GM21390 (cell line): ENCODE measurements around the gene MOSPD3.
"Not testable (repeated sequence)": the region's sequence is repeated elsewhere in the genome, so short reads cannot be mapped to it uniquely, and the experiment has no call there.

Source experiments
- ATAC-seq: cut with Tn5 transposase; IDR thresholded peaks from one replicate; pipeline ENCODE4 v1.9.1; 2021; ENCODE audit not compliant: unreplicated experiment

The MOSPD3 gene

DNA sequence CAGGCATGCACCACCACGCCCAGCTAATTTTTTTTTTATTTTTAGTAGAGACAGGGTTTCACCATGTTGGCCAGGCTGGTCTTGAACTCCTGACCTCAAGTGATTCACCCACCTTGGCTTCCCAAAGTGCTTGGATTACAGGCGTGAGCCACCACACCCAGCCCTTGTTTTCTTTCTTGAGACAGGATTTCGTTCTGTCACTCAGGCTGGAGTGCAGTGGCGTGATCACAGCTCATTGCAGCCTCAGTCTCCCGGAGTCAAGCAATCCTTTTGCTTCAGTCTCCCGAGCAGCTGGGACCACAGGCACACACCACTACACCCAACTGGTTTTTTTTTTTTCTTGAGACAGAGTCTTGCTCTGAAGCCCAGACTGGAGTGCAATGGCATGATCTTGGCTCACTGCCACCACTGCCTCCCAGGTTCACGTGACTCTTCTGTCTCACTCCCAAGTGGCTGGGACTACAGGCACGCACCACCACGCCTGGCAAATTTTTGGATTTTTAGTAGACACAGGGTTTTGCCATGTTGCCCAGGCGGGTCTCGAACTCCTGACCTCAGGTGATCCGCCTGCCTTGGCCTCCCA lies 49.9 kb downstream of the MOSPD3 start:
- ATAC-seq = not testable (repeated sequence)
